ENCODE data around the gene SLC25A48.

GRCh38 chr5:135823881-135824280 is 10.6 kb upstream of the SLC25A48 start:
- TF ChIP-seq TCF7L2 (IDR thresholded peaks at IDR 0.05; ENCODE audit: low read depth, low read length) (no peak), CTCF (IDR thresholded peaks at IDR 0.05) (no peak), POLR2AphosphoS5 (IDR thresholded peaks at IDR 0.05; ENCODE audit: low read depth, low read length) (no peak)
